A549 (cell line): Measurements from ENCODE around the gene TBL1X.

Experiments used
- BCL3 ChIP-seq: fragments of >200 bp; sonication (Bioruptor Twin); formaldehyde crosslinking; IDR thresholded peaks from 3 replicates; pipeline ENCODE4 v1.6.1; 2016
- BHLHE40 ChIP-seq: IDR thresholded peaks from 2 replicates; pipeline ENCODE4 v1.6.1; 2012; ENCODE audit warnings: low read depth, low read length, inconsistent platforms
- CEBPB ChIP-seq, 2 experiments: fragments of >200 bp in 1 of 2; sonication (Bioruptor Twin) in 1 of 2; formaldehyde crosslinking in 1 of 2; IDR thresholded peaks; 2 replicates each; pipeline ENCODE4 v1.6.1; 2012 to 2016
- EP300 ChIP-seq, 2 experiments: fragments of >200 bp; sonication (Bioruptor Twin); formaldehyde crosslinking; IDR thresholded peaks; 2 replicates in 1 of 2; 3 replicates in 1 of 2; pipeline ENCODE4 v1.6.1; 2016 to 2017
- HDAC2 ChIP-seq: fragments of 200-600 bp; sonication (generic); IDR thresholded peaks from 2 replicates; pipeline ENCODE4 v1.6.1; 2016
- HOXB13 ChIP-seq: fragments of 250-450 bp; sonication (Bioruptor Pico); IDR thresholded peaks from 2 replicates; pipeline ENCODE4 v1.5.0; 2020; ENCODE audit warnings: low read depth, mild to moderate bottlenecking, moderate library complexity
- JUN ChIP-seq, 2 experiments: fragments of >200 bp; sonication (Bioruptor Twin); formaldehyde crosslinking; IDR thresholded peaks; 2 replicates in 1 of 2; 3 replicates in 1 of 2; pipeline ENCODE4 v1.6.1; 2016 to 2017
- MYC ChIP-seq: IDR thresholded peaks from 2 replicates; pipeline ENCODE4 v1.6.1; 2012; ENCODE audit warnings: mild to moderate bottlenecking, inconsistent platforms, low read length, improper control_type of control experiment, borderline replicate concordance
- POLR2A ChIP-seq: IDR thresholded peaks from 2 replicates; pipeline ENCODE4 v1.6.1; 2012; ENCODE audit warnings: mild to moderate bottlenecking, low read length
- POLR2AphosphoS2 ChIP-seq: conservative IDR thresholded peaks from 2 replicates; pipeline ENCODE4 v1.6.1; 2012; ENCODE audit warnings: low read length, improper control_type of control experiment, inconsistent platforms
- RAD21 ChIP-seq, 2 experiments: fragments of >200 bp in 1 of 2; sonication (Bioruptor Twin) in 1 of 2; formaldehyde crosslinking in 1 of 2; IDR thresholded peaks in 1 of 2; conservative IDR thresholded peaks in 1 of 2; 2 replicates in 1 of 2; 3 replicates in 1 of 2; pipeline ENCODE4 v1.6.1; 2012 to 2018; ENCODE audit warnings: inconsistent platforms in 1 of 2
- RFX5 ChIP-seq: fragments of 450-650 bp; IDR thresholded peaks from 2 replicates; pipeline ENCODE4 v1.7.1; 2014; ENCODE audit warnings: antibody characterized with exemption, mild to moderate bottlenecking, moderate library complexity
- TF ChIP-seq, protein P1 (sequence below): fragments of >200 bp; sonication (Bioruptor Twin); formaldehyde crosslinking; IDR thresholded peaks from 3 replicates; pipeline ENCODE4 v1.5.1; 2016
- TF ChIP-seq, protein P2 (sequence below): fragments of 450-650 bp; IDR thresholded peaks from 2 replicates; pipeline ENCODE4 v1.6.1; 2014; ENCODE audit warnings: antibody characterized with exemption

DNA sequence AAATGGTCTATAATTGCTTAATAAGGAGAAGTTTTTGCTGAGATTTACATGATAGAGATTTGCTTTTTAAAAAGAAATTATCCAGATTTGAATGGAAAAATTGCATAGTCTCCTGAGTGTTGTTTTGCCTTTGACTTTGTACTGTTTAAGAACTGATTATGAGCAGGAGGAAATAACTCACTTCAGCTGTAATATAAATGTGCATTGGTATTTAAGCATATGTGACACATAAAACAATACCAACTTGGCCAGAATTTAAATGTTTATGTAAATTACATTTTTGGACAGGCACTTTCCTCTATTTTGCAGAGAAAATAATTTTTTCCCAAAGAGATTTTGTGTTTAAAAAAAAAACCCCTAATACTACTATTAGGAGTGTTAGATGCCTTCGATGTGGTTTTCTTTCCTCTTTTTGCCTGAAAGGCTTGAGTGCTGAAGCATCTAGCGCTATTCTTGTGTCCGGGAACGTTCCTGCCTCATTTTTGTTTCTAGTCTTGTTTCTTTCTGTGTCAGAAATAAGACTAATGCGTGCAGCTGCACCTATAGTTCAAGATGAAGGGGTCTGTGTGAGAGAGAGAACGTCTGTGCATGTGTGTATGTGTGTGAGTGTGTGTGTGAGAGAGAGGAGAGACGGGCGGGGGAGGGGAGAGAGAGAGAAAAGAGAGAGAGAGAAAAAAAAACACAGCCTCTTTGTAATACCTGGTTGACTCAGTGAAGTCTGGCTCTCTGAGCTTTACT is 60.8 kb downstream of the TBL1X start:
- TF ChIP-seq, protein P1, sequence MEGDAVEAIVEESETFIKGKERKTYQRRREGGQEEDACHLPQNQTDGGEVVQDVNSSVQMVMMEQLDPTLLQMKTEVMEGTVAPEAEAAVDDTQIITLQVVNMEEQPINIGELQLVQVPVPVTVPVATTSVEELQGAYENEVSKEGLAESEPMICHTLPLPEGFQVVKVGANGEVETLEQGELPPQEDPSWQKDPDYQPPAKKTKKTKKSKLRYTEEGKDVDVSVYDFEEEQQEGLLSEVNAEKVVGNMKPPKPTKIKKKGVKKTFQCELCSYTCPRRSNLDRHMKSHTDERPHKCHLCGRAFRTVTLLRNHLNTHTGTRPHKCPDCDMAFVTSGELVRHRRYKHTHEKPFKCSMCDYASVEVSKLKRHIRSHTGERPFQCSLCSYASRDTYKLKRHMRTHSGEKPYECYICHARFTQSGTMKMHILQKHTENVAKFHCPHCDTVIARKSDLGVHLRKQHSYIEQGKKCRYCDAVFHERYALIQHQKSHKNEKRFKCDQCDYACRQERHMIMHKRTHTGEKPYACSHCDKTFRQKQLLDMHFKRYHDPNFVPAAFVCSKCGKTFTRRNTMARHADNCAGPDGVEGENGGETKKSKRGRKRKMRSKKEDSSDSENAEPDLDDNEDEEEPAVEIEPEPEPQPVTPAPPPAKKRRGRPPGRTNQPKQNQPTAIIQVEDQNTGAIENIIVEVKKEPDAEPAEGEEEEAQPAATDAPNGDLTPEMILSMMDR, result no peak
- no peak for TF ChIP-seq POLR2AphosphoS2
- no peak for TF ChIP-seq RAD21 (conservative IDR thresholded peaks at IDR 0.05 in 1 of 2, IDR thresholded peaks at IDR 0.05 in 1 of 2)
- no peak for TF ChIP-seq HDAC2
- no peak for TF ChIP-seq MYC
- no peak for TF ChIP-seq EP300 (IDR thresholded peaks at IDR 0.05)
- no peak for TF ChIP-seq JUN (IDR thresholded peaks at IDR 0.05)
- no peak for TF ChIP-seq RFX5
- no peak for TF ChIP-seq POLR2A
- TF ChIP-seq HOXB13, result no peak
- TF ChIP-seq BCL3, result no peak
- no peak for TF ChIP-seq CEBPB (IDR thresholded peaks at IDR 0.05)
- TF ChIP-seq, protein P2, sequence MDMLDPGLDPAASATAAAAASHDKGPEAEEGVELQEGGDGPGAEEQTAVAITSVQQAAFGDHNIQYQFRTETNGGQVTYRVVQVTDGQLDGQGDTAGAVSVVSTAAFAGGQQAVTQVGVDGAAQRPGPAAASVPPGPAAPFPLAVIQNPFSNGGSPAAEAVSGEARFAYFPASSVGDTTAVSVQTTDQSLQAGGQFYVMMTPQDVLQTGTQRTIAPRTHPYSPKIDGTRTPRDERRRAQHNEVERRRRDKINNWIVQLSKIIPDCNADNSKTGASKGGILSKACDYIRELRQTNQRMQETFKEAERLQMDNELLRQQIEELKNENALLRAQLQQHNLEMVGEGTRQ, result no peak
- no peak for TF ChIP-seq BHLHE40
